ENCODE data around the gene GLI3.

DNA sequence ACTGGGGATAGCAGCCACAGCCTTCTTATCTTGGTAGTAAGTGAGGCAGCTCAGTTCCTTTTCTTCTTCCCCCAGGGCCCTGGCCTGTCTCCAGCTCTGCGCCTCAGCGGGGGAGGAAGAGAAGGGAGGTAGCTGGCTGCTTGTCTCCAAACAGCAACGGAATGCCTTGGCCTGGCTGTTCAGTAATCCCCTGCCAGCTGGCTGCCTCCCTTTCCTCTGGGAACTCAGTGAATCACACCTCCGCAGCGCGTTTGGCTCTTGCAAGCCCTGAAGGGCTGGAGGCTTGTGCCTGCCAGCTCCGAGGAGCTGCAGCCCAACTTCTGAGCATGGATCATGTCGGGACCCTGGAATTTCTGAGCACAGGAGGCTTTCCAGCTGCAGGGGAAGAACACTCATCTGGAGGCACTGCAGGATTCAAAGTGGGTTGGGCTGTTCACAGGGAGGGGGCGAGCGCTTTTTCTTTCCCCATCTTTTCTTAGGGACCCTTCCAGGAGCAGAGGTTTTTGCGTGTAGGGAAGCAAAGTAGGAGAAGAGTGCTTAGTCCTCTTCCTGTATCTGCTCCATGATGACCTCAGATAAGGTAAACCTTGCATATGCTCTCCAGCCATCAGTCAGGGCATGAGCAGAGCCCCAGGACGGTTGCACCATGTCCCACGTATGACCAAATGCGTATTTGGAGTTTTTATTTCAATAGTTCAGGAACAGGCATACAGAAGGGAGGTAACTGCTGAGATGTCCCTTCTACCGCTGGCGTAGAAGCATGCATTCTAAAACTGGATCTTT, 280.9 kb downstream of the GLI3 start:
- TF ChIP-seq, protein P1, sequence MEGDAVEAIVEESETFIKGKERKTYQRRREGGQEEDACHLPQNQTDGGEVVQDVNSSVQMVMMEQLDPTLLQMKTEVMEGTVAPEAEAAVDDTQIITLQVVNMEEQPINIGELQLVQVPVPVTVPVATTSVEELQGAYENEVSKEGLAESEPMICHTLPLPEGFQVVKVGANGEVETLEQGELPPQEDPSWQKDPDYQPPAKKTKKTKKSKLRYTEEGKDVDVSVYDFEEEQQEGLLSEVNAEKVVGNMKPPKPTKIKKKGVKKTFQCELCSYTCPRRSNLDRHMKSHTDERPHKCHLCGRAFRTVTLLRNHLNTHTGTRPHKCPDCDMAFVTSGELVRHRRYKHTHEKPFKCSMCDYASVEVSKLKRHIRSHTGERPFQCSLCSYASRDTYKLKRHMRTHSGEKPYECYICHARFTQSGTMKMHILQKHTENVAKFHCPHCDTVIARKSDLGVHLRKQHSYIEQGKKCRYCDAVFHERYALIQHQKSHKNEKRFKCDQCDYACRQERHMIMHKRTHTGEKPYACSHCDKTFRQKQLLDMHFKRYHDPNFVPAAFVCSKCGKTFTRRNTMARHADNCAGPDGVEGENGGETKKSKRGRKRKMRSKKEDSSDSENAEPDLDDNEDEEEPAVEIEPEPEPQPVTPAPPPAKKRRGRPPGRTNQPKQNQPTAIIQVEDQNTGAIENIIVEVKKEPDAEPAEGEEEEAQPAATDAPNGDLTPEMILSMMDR (conservative IDR thresholded peaks at IDR 0.05; ENCODE audit: low read depth, low read length) = no peak
- peak; percentile 73; the same call in 1 of the 2 replicates for TF ChIP-seq MAZ (IDR thresholded peaks at IDR 0.05; ENCODE audit: borderline replicate concordance, low read depth, low read length)
- TF ChIP-seq NFE2L2 (IDR thresholded peaks at IDR 0.05; ENCODE audit: low read depth, low read length) = no peak
- no peak for TF ChIP-seq POLR2A (IDR thresholded peaks at IDR 0.05; ENCODE audit: low read depth, low read length)
- 0 out of 2 replicates have a peak, but pooled peaks have one; percentile 46 for TF ChIP-seq MXI1 (IDR thresholded peaks at IDR 0.05; ENCODE audit: borderline replicate concordance, low read depth, low read length)
- no peak for TF ChIP-seq CHD1 (IDR thresholded peaks at IDR 0.05; ENCODE audit: low read depth, low read length)
- peak; percentile 36; the same call in 1 of the 2 replicates for TF ChIP-seq CEBPB (IDR thresholded peaks at IDR 0.05; ENCODE audit: low read depth, low read length)
- peak; percentile 21; the same call in 1 of the 2 replicates for TF ChIP-seq RAD21 (IDR thresholded peaks at IDR 0.05; ENCODE audit: low read length)

All from IMR-90 (cell line).